Measurements from ENCODE around the gene KCNJ12.
"Not testable (repeated sequence)": the region's sequence is repeated elsewhere in the genome, so short reads cannot be mapped to it uniquely, and the experiment has no call there.

KCNJ12 gene

DNA sequence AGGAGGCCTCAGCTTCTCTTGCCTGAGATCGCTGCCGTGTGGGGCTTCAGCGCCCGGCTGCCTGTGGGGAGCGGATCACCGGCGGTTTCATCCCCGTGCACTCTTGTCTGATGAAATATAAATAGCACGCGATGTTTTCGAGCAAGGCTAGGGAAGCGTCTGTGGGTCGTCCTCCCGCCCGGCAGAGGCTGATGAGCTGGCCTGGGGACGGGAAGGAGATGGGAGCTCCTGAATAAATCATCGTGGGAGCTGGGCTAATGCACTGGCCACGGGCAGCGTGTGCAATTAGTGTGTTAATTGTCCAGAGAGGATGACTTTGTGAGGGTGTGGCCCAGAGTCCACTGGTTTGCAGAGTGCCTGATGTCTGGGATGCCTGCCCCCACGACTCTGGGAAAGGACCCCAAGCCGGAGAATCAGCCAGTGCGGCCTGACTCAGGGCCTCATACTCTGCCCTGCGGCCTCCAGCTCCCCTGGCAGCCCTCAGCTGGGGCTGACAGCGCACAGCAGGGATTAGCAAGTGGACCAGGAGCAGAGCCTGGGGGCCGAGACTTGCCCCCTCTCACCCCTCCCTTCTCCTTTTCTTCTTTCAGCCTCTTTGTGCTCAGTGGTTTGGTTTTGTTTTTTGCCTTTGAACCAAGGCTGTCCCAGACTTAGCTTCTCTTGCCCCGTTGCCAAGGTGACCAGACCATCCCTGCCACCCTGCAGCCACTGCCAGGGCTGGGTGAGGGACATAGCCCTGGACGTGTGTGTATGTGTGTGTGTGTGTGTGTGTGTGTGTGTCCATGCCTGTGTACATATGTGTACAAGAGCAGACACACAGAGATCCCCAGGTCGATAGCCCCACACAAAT, 21.4 kb downstream of the KCNJ12 start:
- DNase-seq: no peak
- no peaks in the 10 kb centered on the region for H3K9me3 Mint-ChIP-seq
- no peaks in the 10 kb centered on the region for H3K4me1 Mint-ChIP-seq
- no peak for ATAC-seq (replicated peaks)
- H3K27ac Mint-ChIP-seq: no peak overlapping the region
- H3K27me3 Mint-ChIP-seq: peaks cover 0 to 3% of the 10 kb centered on the region in 2 donors
- no peak overlapping the region for H3K4me3 Mint-ChIP-seq
- H3K36me3 Mint-ChIP-seq: no peaks in the 10 kb centered on the region

GRCh38 chr17:21399474-21400186, 23.5 kb downstream of the KCNJ12 start:
- H3K4me1 Mint-ChIP-seq: no peaks in the 10 kb centered on the region
- no peak overlapping the region for H3K27ac Mint-ChIP-seq
- no peak overlapping the region for H3K4me3 Mint-ChIP-seq
- ATAC-seq (replicated peaks) (no peak), DNase-seq (no peak)
- no peaks in the 10 kb centered on the region for H3K36me3 Mint-ChIP-seq
- peaks cover 0 to 2% of the 10 kb centered on the region in 2 donors for H3K9me3 Mint-ChIP-seq
- no peaks in the 10 kb centered on the region for H3K27me3 Mint-ChIP-seq

DNA sequence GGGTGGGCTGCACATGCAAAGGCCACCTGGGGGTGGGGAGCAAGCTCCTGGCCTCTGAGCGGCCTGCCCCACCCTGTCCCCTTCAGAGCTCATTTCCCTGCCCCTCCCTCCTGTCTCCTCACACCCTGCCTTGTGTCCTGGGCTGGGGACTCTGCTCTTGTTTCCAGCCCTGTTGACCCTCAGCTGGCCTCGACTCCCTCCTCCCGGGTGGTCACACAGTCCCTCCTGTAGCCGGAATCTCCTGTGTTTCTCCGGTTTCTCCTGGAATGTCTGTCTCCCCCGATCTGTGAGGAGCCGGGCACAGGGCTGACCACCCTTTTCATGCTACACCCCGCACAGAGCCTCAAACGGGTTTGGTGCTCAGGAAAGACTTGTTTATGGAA, 24.0 kb downstream of the KCNJ12 start:
- peak in 1 of 2 donors; percentile 9 for ATAC-seq (replicated peaks)
- H3K27me3 Mint-ChIP-seq, H3K4me1 Mint-ChIP-seq: not testable (repeated sequence)

GRCh38 chr17:21400816-21401593, 24.8 kb downstream of the KCNJ12 start:
- Mint-ChIP-seq H3K36me3 (no peaks in the 10 kb centered on the region), H3K27me3 (no peaks in the 10 kb centered on the region), H3K27ac (no peak overlapping the region), H3K4me1 (no peaks in the 10 kb centered on the region), H3K4me3 (no peak overlapping the region), H3K9me3 (peaks cover 0 to 2% of the 10 kb centered on the region in 2 donors)
- DNase-seq (no peak), ATAC-seq (replicated peaks) (no peak)

More for the DNA sequence above, 24.0 kb downstream of the KCNJ12 start:
- H3K4me3 Mint-ChIP-seq, H3K9me3 Mint-ChIP-seq, H3K36me3 Mint-ChIP-seq, DNase-seq, H3K27ac Mint-ChIP-seq: not testable (repeated sequence)

GRCh38 chr17:21402166-21402571, 26.0 kb downstream of the KCNJ12 start:
- not testable (repeated sequence) for DNase-seq; H3K4me1 Mint-ChIP-seq; H3K27me3 Mint-ChIP-seq; ATAC-seq (replicated peaks); H3K4me3 Mint-ChIP-seq; H3K27ac Mint-ChIP-seq; H3K36me3 Mint-ChIP-seq; H3K9me3 Mint-ChIP-seq

DNA sequence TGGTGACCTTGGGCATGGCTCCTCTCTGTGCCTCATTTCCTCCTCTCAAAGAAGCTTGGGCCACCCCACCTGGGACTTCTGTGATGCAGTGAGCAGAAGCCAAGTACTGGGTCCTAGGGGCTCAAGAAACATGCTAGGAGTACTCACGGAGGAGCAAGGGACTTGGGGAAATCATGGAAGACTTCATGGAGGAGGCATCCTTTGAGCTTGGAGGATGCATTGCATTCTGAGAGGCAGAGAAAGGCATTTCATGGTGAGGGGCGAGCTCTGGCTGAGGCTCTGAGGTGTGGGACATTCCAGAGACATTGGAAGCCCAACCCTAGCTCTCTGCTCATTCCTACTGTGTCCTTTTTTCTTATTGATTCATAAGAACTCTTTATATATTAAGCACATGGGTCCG, 26.8 kb downstream of the KCNJ12 start:
- H3K27ac Mint-ChIP-seq; H3K4me3 Mint-ChIP-seq; H3K4me1 Mint-ChIP-seq; ATAC-seq (replicated peaks); H3K36me3 Mint-ChIP-seq; H3K27me3 Mint-ChIP-seq; H3K9me3 Mint-ChIP-seq; DNase-seq: not testable (repeated sequence)

DNA sequence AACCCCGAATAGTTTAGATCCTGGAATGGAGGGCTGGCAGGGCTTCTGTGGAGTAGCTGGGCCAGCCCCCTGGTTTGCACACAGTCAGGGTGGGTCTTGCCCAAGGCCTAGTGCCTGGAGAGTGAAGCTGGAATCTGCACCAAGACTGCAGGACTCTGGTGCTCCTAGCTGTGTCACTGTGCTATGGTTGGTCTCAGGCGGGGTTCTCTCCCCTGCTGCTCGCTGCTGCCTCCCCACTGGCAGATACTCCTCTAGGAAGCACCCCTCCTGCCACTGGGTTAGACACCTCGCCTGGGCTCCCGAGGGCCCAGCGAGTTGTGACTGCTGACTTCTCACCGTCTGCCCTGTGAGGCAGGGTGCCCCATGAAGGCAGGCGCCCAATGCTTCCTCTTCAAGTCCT, 27.9 kb downstream of the KCNJ12 start:
- not testable (repeated sequence) for H3K4me1 Mint-ChIP-seq; DNase-seq; H3K27me3 Mint-ChIP-seq; H3K4me3 Mint-ChIP-seq; ATAC-seq (replicated peaks); H3K36me3 Mint-ChIP-seq; H3K27ac Mint-ChIP-seq
- peaks cover 12 to 14% of the 10 kb centered on the region in 2 donors for H3K9me3 Mint-ChIP-seq

GRCh38 chr17:21404539-21404938, 28.4 kb downstream of the KCNJ12 start:
- H3K4me1 Mint-ChIP-seq; H3K27me3 Mint-ChIP-seq; H3K4me3 Mint-ChIP-seq; H3K36me3 Mint-ChIP-seq; ATAC-seq (replicated peaks); H3K27ac Mint-ChIP-seq; DNase-seq: not testable (repeated sequence)
- H3K9me3 Mint-ChIP-seq: peaks cover 12 to 14% of the 10 kb centered on the region in 2 donors

- not testable (repeated sequence) for DNase-seq, H3K27ac Mint-ChIP-seq, H3K36me3 Mint-ChIP-seq, H3K4me1 Mint-ChIP-seq, H3K4me3 Mint-ChIP-seq, H3K27me3 Mint-ChIP-seq
- peaks cover 12 to 14% of the 10 kb centered on the region in 2 donors for H3K9me3 Mint-ChIP-seq
- peak; percentile 15 to 44 for ATAC-seq (replicated peaks)
Measured at GRCh38 chr17:21404956-21405731, 29.0 kb downstream of the KCNJ12 start.

GRCh38 chr17:21405904-21406400, 29.8 kb downstream of the KCNJ12 start:
- H3K9me3 Mint-ChIP-seq: peaks cover 12 to 14% of the 10 kb centered on the region in 2 donors
- not testable (repeated sequence) for H3K4me1 Mint-ChIP-seq; H3K4me3 Mint-ChIP-seq; H3K36me3 Mint-ChIP-seq; H3K27me3 Mint-ChIP-seq; DNase-seq; ATAC-seq (replicated peaks); H3K27ac Mint-ChIP-seq

DNA sequence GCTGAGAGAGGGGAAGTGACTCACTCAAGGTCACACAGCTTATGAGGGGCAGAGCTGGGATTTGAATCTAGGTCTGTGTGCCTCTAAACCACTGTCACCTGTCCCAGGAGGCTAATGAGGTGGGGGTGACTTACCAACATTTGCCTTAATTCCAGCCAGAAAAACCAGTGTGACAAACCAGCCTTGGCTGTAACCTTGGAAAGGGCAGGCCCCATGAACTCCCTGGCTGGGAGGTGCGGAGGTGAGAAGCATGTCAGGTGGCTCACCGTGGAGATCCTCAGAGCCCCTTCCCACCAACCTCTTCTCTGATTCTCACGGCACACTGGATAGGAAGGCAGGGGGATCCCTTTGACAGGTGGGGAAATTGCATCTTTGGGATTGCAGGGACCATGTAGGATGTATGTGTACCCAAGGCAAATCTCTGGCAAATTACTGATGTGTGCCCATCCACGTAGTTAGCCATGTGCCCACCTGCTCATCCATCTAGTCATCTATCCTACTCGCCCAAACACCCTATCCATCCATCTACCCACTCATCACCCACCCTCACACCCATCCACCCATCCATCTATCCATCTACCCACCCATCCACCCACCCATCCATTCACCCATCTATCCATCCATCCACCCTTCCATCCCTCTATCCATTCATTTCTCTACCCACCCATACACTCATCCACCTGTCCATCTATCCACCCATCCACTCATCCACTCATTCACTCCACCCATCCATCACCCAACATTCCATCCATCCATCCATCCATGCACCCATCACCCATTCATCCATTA, 30.7 kb downstream of the KCNJ12 start:
- ATAC-seq (replicated peaks): not testable (repeated sequence)

DNA sequence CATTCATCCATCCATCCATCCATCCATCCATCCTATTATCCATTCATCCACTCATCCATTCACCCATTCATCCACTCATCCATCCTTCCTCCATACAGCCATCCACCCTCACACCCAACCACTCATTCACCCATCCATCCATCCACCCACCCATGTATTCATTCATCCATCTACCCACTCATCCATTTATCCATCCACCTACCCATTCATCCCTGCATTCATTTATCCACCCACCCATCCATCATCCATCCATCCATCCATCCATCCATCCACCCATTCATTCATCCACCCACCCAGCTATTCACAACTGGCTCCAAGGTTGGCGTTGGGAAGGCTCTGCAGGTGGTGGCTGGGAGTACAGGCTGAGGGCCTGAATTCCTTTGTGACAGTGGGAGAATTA, 31.6 kb downstream of the KCNJ12 start:
- DNase-seq; H3K4me1 Mint-ChIP-seq; H3K27me3 Mint-ChIP-seq; ATAC-seq (replicated peaks); H3K36me3 Mint-ChIP-seq; H3K27ac Mint-ChIP-seq; H3K4me3 Mint-ChIP-seq: not testable (repeated sequence)
- peaks cover 12 to 14% of the 10 kb centered on the region in 2 donors for H3K9me3 Mint-ChIP-seq

More for the DNA sequence above, 30.7 kb downstream of the KCNJ12 start:
- peaks cover 12 to 14% of the 10 kb centered on the region in 2 donors for H3K9me3 Mint-ChIP-seq
- H3K27me3 Mint-ChIP-seq, H3K36me3 Mint-ChIP-seq, H3K4me3 Mint-ChIP-seq, H3K4me1 Mint-ChIP-seq, DNase-seq, H3K27ac Mint-ChIP-seq: not testable (repeated sequence)

GRCh38 chr17:21408224-21408623, 32.1 kb downstream of the KCNJ12 start:
- not testable (repeated sequence) for H3K36me3 Mint-ChIP-seq, DNase-seq, H3K27me3 Mint-ChIP-seq, H3K4me1 Mint-ChIP-seq, H3K4me3 Mint-ChIP-seq, H3K27ac Mint-ChIP-seq
- H3K9me3 Mint-ChIP-seq: peaks cover 10 to 14% of the 10 kb centered on the region in 2 donors
- ATAC-seq (replicated peaks): peak; percentile 61
